A549 (cell line): ENCODE data around the gene CAPZA3. TPM values are rescaled to one million over a fixed set of nuclear protein-coding genes. Genes with fewer than 3 reads are reported as not detected.
"Not testable (repeated sequence)": the region's sequence is repeated elsewhere in the genome, so short reads cannot be mapped to it uniquely, and the experiment has no call there.

Experiments
- ATAC-seq, 2 experiments: fragments of 200-7000 bp in 1 of 2; fragments of >200 bp in 1 of 2; cut with Nextera tagmentation in 1 of 2; cut with Tn5 transposase in 1 of 2; 3 replicates each; pipeline versions ENCODE4 v1.8.0 to v1.9.1; 2018 to 2020; ENCODE audit warnings: mild to moderate bottlenecking in 1 of 2, moderate library complexity in 1 of 2
- CTCF ChIA-PET: fragments of 300-600 bp; sonication (Branson Sonifier 250); formaldehyde crosslinking; extraction: SDS; loops from one replicate; lab custom pipeline; 2021; ENCODE audit warnings: antibody characterized with exemption, inconsistent platforms; lab: Yijun Ruan, JAX
- POLR2A ChIA-PET: fragments of 350-600 bp; formaldehyde crosslinking; extraction: SDS; loops from one replicate; lab custom pipeline; 2021; ENCODE audit warnings: antibody characterized with exemption, inconsistent platforms; lab: Yijun Ruan, JAX
- DNase-seq, 2 experiments: peaks; one replicate each; pipeline versions ENCODE4 v3.0.0 to v3.0.0-alpha.2; 2011 to 2016; ENCODE audit warnings: low read depth in 1 of 2, low spot score in 1 of 2
- FAIRE-seq: peaks from 2 replicates; lab custom pipeline; 2011; peaks lifted over from hg19 to GRCh38; lab: Jason Lieb, UNC
- H3K27ac ChIP-seq, 2 experiments: fragments of >200 bp; sonication (Bioruptor Twin); formaldehyde crosslinking; 3 replicates each; pipeline ENCODE4 v1.5.1; 2016 to 2017
- H3K4me1 ChIP-seq: fragments of >200 bp; sonication (Bioruptor Twin); formaldehyde crosslinking; 3 replicates; pipeline ENCODE4 v1.6.1; 2016
- H3K4me2 ChIP-seq: fragments of >200 bp; sonication (Bioruptor Twin); formaldehyde crosslinking; 3 replicates; pipeline ENCODE4 v1.6.1; 2016
- H3K4me3 ChIP-seq: fragments of >200 bp; sonication (Bioruptor Twin); formaldehyde crosslinking; 3 replicates; pipeline ENCODE4 v1.5.1; 2016
- H3K9me3 ChIP-seq: fragments of >200 bp; sonication (Bioruptor Twin); formaldehyde crosslinking; 3 replicates; pipeline ENCODE4 v1.6.1; 2016
- HEYL ChIP-seq: fragments of 250-450 bp; sonication (Bioruptor Pico); IDR thresholded peaks from 2 replicates; pipeline ENCODE4 v1.8.0; 2021; ENCODE audit warnings: mild to moderate bottlenecking, moderate library complexity
- WGBS: methylation state at CpG from one replicate; pipeline ENCODE4 v1.1.6; 2017; ENCODE audit errors: missing lambda C conversion rate; 5-methylcytosine and 5-hydroxymethylcytosine counted together
- polyA plus RNA-seq, 4 experiments: library from polyadenylated mRNA; depleted of rRNA in 3 of 4; stranded (reverse); fragments of >200 nt; fragmentation: RNase III in 1 of 4; extraction: RNeasy Plus Mini Kit Qiagen cat#74134 plus additional on column Dnase treatment in 1 of 4; gene quantifications; 2 replicates in 3 of 4; 3 replicates in 1 of 4; pipeline ENCODE4 v1.2.3, GENCODE V29; 2011 to 2017
- TF ChIP-seq, protein P1 (sequence below): fragments of 200-600 bp; sonication (generic); IDR thresholded peaks from 2 replicates; pipeline ENCODE4 v1.6.1; 2016; ENCODE audit warnings: antibody characterized with exemption, mild to moderate bottlenecking, moderate library complexity

Gene CAPZA3
- polyA plus RNA-seq, 2 of the 4 experiments (the other 2 are of a cell fraction) = not detected

DNA sequence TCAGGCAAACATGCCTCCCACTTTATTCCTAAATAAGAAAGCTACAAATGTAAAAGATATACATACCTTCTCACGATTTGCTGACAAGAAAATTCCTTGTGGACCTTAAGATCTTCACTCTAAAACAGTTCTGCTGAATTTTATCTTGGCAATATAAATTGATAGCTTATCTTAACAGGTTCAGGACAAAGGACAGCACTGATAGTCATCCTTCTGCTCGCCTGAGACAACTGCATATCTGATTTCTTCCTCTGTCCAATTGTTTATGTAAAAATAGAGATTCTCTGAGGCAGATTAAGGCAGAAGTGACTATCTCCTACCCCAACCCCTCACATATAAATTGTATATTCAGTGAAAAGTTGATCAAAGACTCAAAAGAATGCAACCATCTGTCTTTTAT is 44.9 kb downstream of the CAPZA3 start:
- no peak overlapping the region for H3K4me3 ChIP-seq
- no peak overlapping the region for H3K4me2 ChIP-seq
- FAIRE-seq = no peak
- WGBS = 4% methylated on average over 2 of the region's 2 CpGs
- no peak for ATAC-seq
- ChIA-PET CTCF (no interaction called here), POLR2A (no interaction called here)
- TF ChIP-seq, protein P1, sequence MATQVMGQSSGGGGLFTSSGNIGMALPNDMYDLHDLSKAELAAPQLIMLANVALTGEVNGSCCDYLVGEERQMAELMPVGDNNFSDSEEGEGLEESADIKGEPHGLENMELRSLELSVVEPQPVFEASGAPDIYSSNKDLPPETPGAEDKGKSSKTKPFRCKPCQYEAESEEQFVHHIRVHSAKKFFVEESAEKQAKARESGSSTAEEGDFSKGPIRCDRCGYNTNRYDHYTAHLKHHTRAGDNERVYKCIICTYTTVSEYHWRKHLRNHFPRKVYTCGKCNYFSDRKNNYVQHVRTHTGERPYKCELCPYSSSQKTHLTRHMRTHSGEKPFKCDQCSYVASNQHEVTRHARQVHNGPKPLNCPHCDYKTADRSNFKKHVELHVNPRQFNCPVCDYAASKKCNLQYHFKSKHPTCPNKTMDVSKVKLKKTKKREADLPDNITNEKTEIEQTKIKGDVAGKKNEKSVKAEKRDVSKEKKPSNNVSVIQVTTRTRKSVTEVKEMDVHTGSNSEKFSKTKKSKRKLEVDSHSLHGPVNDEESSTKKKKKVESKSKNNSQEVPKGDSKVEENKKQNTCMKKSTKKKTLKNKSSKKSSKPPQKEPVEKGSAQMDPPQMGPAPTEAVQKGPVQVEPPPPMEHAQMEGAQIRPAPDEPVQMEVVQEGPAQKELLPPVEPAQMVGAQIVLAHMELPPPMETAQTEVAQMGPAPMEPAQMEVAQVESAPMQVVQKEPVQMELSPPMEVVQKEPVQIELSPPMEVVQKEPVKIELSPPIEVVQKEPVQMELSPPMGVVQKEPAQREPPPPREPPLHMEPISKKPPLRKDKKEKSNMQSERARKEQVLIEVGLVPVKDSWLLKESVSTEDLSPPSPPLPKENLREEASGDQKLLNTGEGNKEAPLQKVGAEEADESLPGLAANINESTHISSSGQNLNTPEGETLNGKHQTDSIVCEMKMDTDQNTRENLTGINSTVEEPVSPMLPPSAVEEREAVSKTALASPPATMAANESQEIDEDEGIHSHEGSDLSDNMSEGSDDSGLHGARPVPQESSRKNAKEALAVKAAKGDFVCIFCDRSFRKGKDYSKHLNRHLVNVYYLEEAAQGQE = peak; percentile 78; the same call in 1 of the 2 replicates
- no peak for TF ChIP-seq HEYL (CRISPR knock-in tag)
- no peaks in the 10 kb centered on the region for H3K4me1 ChIP-seq
- no peaks in the 10 kb centered on the region for H3K9me3 ChIP-seq
- no peak for DNase-seq
- no peak overlapping the region for H3K27ac ChIP-seq

DNA sequence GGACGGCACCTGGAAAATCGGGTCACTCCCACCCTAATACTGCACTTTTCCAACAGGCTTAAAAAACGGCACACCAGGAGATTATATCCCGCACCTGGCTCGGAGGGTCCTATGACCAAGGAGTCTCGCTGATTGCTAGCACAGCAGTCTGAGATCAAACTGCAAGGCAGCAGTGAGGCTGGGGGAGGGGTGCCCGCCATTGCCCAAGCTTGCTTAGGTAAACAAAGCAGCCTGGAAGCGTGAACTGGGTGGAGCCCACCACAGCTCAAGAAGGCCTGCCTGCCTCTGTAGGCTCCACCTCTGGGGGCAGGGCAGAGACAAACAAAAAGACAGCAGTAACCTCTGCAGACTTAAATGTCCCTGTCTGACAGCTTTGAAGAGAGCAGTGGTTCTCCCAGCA is 47.5 kb downstream of the CAPZA3 start:
- FAIRE-seq, H3K4me3 ChIP-seq, ATAC-seq, H3K9me3 ChIP-seq, H3K4me1 ChIP-seq, DNase-seq, CTCF ChIA-PET, POLR2A ChIA-PET, H3K4me2 ChIP-seq, H3K27ac ChIP-seq: not testable (repeated sequence)
- 45% methylated on average over 8 of the region's 8 CpGs for WGBS

Other genes starting within 250 kb of the CAPZA3 start
- not detected in 2 replicates for gene PLCZ1, start 107 bp upstream of the CAPZA3 start, polyA plus RNA-seq (2011; rRNA removed)
- not detected in 3 replicates for gene PLCZ1, start 107 bp upstream of the CAPZA3 start, polyA plus RNA-seq (2017; fragmentation: RNase III; extraction: RNeasy Plus Mini Kit Qiagen cat#74134 plus additional on column Dnase treatment)